ENCODE results near the gene KAT2A.
A peak's percentile ranks its signal among the peaks of the same experiment; 100 is the strongest.

The KAT2A gene

GRCh38 chr17:42112552-42113176 is 8.5 kb downstream of the KAT2A start, which contains the start of gene DHX58:
Gene DHX58, minus strand, starts transcription at chr17:42112714. Its CDS starts 822 bp downstream, at chr17:42111892.
- DNase-seq: peak; percentile 13

GRCh38 chr17:42111871-42112551 is 9.2 kb downstream of the KAT2A start:
- DNase-seq: no peak

- no peak for DNase-seq
Measured at GRCh38 chr17:42111265-42111636, 9.9 kb downstream of the KAT2A start.

GRCh38 chr17:42110301-42111264 is 10.6 kb downstream of the KAT2A start:
- no peak for DNase-seq

- no peak for DNase-seq
Measured at GRCh38 chr17:42109086-42109485, 12.1 kb downstream of the KAT2A start.

- peak; percentile 88 for DNase-seq
Measured at GRCh38 chr17:42107597-42108576, 13.3 kb downstream of the KAT2A start.

- DNase-seq: no peak
Measured at GRCh38 chr17:42107124-42107523, 14.0 kb downstream of the KAT2A start.

GRCh38 chr17:42106009-42106408 is 15.2 kb downstream of the KAT2A start:
- DNase-seq: no peak

- no peak for DNase-seq
Measured at GRCh38 chr17:42104264-42104663, 16.9 kb downstream of the KAT2A start.

- no peak for DNase-seq
Measured at GRCh38 chr17:42103221-42103954, 17.8 kb downstream of the KAT2A start.

- no peak for DNase-seq
Measured at GRCh38 chr17:42101513-42102292, 19.5 kb downstream of the KAT2A start.

GRCh38 chr17:42098730-42099399 is 22.3 kb downstream of the KAT2A start:
- DNase-seq: no peak

GRCh38 chr17:42097691-42098631 is 23.2 kb downstream of the KAT2A start, which contains the start of gene ZNF385C:
Gene ZNF385C, minus strand, starts transcription at chr17:42098473. Its CDS starts 35,417 bp downstream, at chr17:42063056.
- DNase-seq: no peak

- no peak for DNase-seq
Measured at GRCh38 chr17:42096360-42097111, 24.6 kb downstream of the KAT2A start.

- no peak for DNase-seq
Measured at GRCh38 chr17:42094375-42095069, 26.6 kb downstream of the KAT2A start.

GRCh38 chr17:42092939-42093338 is 28.2 kb downstream of the KAT2A start:
- DNase-seq: no peak
